HepG2 (cell line): Measurements from ENCODE around the gene GNG7. TPM values are rescaled to one million over a fixed set of nuclear protein-coding genes. Genes with fewer than 3 reads are reported as not detected.

ENCODE experiments used
- ARNTL ChIP-seq: sonication (generic); formaldehyde crosslinking; IDR thresholded peaks from 2 replicates; pipeline ENCODE4 v1.4.0; 2020; ENCODE audit warnings: mild to moderate bottlenecking, missing genetic modification reagents
- CBFB ChIP-seq: sonication (generic); formaldehyde crosslinking; IDR thresholded peaks from 2 replicates; pipeline ENCODE4 v1.4.0; 2020; ENCODE audit warnings: missing genetic modification reagents
- DR1 ChIP-seq: sonication (generic); formaldehyde crosslinking; IDR thresholded peaks from 2 replicates; pipeline ENCODE4 v1.8.0; 2021; ENCODE audit warnings: mild to moderate bottlenecking, missing genetic modification reagents, inconsistent platforms
- FOXP1 ChIP-seq, 2 experiments: fragments of 450-650 bp in 1 of 2; IDR thresholded peaks; 2 replicates each; pipeline ENCODE4 v1.6.1; 2017 to 2018; ENCODE audit warnings: antibody characterized with exemption in 1 of 2
- PAF1 ChIP-seq: IDR thresholded peaks from 2 replicates; pipeline ENCODE4 v1.6.1; 2016; ENCODE audit warnings: missing genetic modification reagents, missing compliant biosample characterization
- TCF12 ChIP-seq, 2 experiments: fragments of 450-650 bp in 1 of 2; sonication (generic) in 1 of 2; formaldehyde crosslinking in 1 of 2; IDR thresholded peaks; 2 replicates each; pipeline versions ENCODE4 v1.6.1 to v1.8.0; 2017 to 2022; ENCODE audit warnings: antibody characterized with exemption in 1 of 2, mild to moderate bottlenecking in 1 of 2, missing genetic modification reagents in 1 of 2, moderate library complexity in 1 of 2
- ZC3H4 ChIP-seq: sonication (generic); formaldehyde crosslinking; IDR thresholded peaks from 2 replicates; pipeline ENCODE4 v1.4.0; 2020; ENCODE audit warnings: missing genetic modification reagents, borderline replicate concordance
- ZKSCAN5 ChIP-seq: sonication (generic); formaldehyde crosslinking; IDR thresholded peaks from 2 replicates; pipeline ENCODE4 v1.5.1; 2020; ENCODE audit warnings: mild to moderate bottlenecking, missing genetic modification reagents
- ZNF619 ChIP-seq: sonication (generic); formaldehyde crosslinking; IDR thresholded peaks from 2 replicates; pipeline ENCODE4 v1.4.0; 2020; ENCODE audit warnings: mild to moderate bottlenecking, missing genetic modification reagents
- ZNF709 ChIP-seq: sonication (generic); formaldehyde crosslinking; IDR thresholded peaks from 2 replicates; pipeline ENCODE4 v1.5.0; 2020; ENCODE audit warnings: mild to moderate bottlenecking, missing genetic modification reagents
- ZNF878 ChIP-seq: sonication (generic); formaldehyde crosslinking; IDR thresholded peaks from 2 replicates; pipeline ENCODE4 v1.8.1; 2023; ENCODE audit warnings: mild to moderate bottlenecking, missing genetic modification reagents, moderate library complexity
- ZSCAN21 ChIP-seq: sonication (generic); formaldehyde crosslinking; IDR thresholded peaks from 2 replicates; pipeline ENCODE4 v1.8.0; 2022; ENCODE audit warnings: mild to moderate bottlenecking, missing genetic modification reagents, moderate library complexity, borderline replicate concordance
- ZSCAN22 ChIP-seq: sonication (generic); formaldehyde crosslinking; IDR thresholded peaks from 2 replicates; pipeline ENCODE4 v1.4.0; 2020; ENCODE audit warnings: mild to moderate bottlenecking, missing genetic modification reagents
- polyA plus RNA-seq, 8 experiments: library from polyadenylated mRNA; depleted of rRNA in 3 of 8; stranded (reverse) in 7 of 8; unstranded in 1 of 8; fragments of >200 nt; fragmentation: Illumina TruSeq in 4 of 8; extraction: Trizol in 4 of 8; gene quantifications; 2 replicates each; pipeline versions ENCODE4 v1.2.1 to v1.2.3, GENCODE V29; 2011 to 2016; ENCODE audit warnings: low read depth in 4 of 8, missing spikeins in 1 of 8, mixed read lengths in 1 of 8; ENCODE audit not compliant: insufficient read depth in 1 of 8
- total RNA-seq, 5 experiments: library from RNA; depleted of rRNA; stranded (reverse); fragments of >200 nt; fragmentation: Illumina TruSeq; extraction: Trizol; gene quantifications; 2 replicates each; pipeline ENCODE4 v1.2.3, GENCODE V29; 2016; ENCODE audit warnings: low read depth in 1 of 5
- TF ChIP-seq, protein P1 (sequence below), 2 experiments: sonication (generic) in 1 of 2; formaldehyde crosslinking in 1 of 2; IDR thresholded peaks; 2 replicates each; pipeline versions ENCODE4 v1.4.0 to v1.6.1; 2016 to 2020; ENCODE audit warnings: borderline replicate concordance in 1 of 2, low read depth in 1 of 2, mild to moderate bottlenecking in 1 of 2, missing genetic modification reagents in 1 of 2
- TF ChIP-seq, protein P2 (sequence below), 2 experiments: sonication (generic) in 1 of 2; formaldehyde crosslinking in 1 of 2; IDR thresholded peaks; 2 replicates each; pipeline versions ENCODE4 v1.6.1 to v1.9.0; 2014 to 2022; ENCODE audit warnings: antibody characterized with exemption in 1 of 2, borderline replicate concordance in 1 of 2, inconsistent platforms in 1 of 2, low read depth in 1 of 2, missing genetic modification reagents in 1 of 2
- TF ChIP-seq, protein P3 (sequence below): sonication (generic); formaldehyde crosslinking; IDR thresholded peaks from 2 replicates; pipeline ENCODE4 v1.4.0; 2020; ENCODE audit warnings: missing genetic modification reagents, borderline replicate concordance

The GNG7 gene
- total and polyA plus RNA-seq, 2 of the 13 experiments (the other 11 are each of a cell fraction or from before 2014, with no cell fraction given): 1.4 to 3.3 TPM

DNA sequence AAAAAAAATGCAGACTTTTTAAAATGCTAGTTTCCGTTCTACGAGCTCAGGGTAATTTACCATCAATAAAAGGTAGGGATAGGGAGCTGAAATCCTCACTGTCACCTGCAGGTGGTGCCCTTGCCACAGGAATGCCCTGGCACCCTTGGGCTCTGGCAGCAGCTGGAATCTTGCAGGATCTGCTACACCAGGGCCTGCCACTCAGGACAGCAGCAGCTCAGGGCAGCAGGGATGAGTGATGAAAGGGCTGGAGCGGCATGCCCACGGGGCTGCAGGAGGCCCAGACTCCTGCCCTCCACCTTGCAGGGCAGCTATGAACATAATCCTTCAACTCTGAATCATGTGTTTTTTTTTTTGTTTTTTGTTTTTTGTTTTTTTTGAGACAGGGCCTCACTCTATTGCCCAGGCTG is 54.0 kb downstream of the GNG7 start (continued):
- TF ChIP-seq FOXP1 (IDR thresholded peaks at IDR 0.05): no peak
- TF ChIP-seq FOXP1 (CRISPR knock-in tag; IDR thresholded peaks at IDR 0.05): no peak
- no peak for TF ChIP-seq ZSCAN22 (CRISPR knock-in tag)
- TF ChIP-seq, protein P1, sequence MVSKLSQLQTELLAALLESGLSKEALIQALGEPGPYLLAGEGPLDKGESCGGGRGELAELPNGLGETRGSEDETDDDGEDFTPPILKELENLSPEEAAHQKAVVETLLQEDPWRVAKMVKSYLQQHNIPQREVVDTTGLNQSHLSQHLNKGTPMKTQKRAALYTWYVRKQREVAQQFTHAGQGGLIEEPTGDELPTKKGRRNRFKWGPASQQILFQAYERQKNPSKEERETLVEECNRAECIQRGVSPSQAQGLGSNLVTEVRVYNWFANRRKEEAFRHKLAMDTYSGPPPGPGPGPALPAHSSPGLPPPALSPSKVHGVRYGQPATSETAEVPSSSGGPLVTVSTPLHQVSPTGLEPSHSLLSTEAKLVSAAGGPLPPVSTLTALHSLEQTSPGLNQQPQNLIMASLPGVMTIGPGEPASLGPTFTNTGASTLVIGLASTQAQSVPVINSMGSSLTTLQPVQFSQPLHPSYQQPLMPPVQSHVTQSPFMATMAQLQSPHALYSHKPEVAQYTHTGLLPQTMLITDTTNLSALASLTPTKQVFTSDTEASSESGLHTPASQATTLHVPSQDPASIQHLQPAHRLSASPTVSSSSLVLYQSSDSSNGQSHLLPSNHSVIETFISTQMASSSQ (IDR thresholded peaks at IDR 0.05; ENCODE audit: low read depth): no peak
- TF ChIP-seq, protein P1 (CRISPR knock-in tag; IDR thresholded peaks at IDR 0.05; ENCODE audit: borderline replicate concordance): no peak
- TF ChIP-seq DR1 (CRISPR knock-in tag): no peak
- TF ChIP-seq ARNTL (CRISPR knock-in tag): no peak
- TF ChIP-seq CBFB (CRISPR knock-in tag): no peak
- no peak for TF ChIP-seq TCF12 (IDR thresholded peaks at IDR 0.05)
- no peak for TF ChIP-seq TCF12 (CRISPR knock-in tag; IDR thresholded peaks at IDR 0.05)
- no peak for TF ChIP-seq ZNF619
- TF ChIP-seq, protein P2, sequence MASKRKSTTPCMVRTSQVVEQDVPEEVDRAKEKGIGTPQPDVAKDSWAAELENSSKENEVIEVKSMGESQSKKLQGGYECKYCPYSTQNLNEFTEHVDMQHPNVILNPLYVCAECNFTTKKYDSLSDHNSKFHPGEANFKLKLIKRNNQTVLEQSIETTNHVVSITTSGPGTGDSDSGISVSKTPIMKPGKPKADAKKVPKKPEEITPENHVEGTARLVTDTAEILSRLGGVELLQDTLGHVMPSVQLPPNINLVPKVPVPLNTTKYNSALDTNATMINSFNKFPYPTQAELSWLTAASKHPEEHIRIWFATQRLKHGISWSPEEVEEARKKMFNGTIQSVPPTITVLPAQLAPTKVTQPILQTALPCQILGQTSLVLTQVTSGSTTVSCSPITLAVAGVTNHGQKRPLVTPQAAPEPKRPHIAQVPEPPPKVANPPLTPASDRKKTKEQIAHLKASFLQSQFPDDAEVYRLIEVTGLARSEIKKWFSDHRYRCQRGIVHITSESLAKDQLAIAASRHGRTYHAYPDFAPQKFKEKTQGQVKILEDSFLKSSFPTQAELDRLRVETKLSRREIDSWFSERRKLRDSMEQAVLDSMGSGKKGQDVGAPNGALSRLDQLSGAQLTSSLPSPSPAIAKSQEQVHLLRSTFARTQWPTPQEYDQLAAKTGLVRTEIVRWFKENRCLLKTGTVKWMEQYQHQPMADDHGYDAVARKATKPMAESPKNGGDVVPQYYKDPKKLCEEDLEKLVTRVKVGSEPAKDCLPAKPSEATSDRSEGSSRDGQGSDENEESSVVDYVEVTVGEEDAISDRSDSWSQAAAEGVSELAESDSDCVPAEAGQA (IDR thresholded peaks at IDR 0.05; ENCODE audit: low read depth): no peak
- TF ChIP-seq, protein P2 (CRISPR knock-in tag; IDR thresholded peaks at IDR 0.05; ENCODE audit: borderline replicate concordance): no peak
- TF ChIP-seq, protein P3, sequence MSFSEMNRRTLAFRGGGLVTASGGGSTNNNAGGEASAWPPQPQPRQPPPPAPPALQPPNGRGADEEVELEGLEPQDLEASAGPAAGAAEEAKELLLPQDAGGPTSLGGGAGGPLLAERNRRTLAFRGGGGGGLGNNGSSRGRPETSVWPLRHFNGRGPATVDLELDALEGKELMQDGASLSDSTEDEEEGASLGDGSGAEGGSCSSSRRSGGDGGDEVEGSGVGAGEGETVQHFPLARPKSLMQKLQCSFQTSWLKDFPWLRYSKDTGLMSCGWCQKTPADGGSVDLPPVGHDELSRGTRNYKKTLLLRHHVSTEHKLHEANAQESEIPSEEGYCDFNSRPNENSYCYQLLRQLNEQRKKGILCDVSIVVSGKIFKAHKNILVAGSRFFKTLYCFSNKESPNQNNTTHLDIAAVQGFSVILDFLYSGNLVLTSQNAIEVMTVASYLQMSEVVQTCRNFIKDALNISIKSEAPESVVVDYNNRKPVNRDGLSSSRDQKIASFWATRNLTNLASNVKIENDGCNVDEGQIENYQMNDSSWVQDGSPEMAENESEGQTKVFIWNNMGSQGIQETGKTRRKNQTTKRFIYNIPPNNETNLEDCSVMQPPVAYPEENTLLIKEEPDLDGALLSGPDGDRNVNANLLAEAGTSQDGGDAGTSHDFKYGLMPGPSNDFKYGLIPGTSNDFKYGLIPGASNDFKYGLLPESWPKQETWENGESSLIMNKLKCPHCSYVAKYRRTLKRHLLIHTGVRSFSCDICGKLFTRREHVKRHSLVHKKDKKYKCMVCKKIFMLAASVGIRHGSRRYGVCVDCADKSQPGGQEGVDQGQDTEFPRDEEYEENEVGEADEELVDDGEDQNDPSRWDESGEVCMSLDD (CRISPR knock-in tag): no peak
- TF ChIP-seq ZSCAN21 (CRISPR knock-in tag): no peak
- no peak for TF ChIP-seq ZNF878 (CRISPR knock-in tag)
- no peak for TF ChIP-seq PAF1 (CRISPR knock-in tag)
- TF ChIP-seq ZNF709 (CRISPR knock-in tag): no peak
- no peak for TF ChIP-seq ZC3H4 (CRISPR knock-in tag)
- no peak for TF ChIP-seq ZKSCAN5 (CRISPR knock-in tag)
